Osteocyte (in vitro differentiated cells): ENCODE results near the gene FAM135A. TPM values are rescaled to one million over a fixed set of nuclear protein-coding genes. Genes with fewer than 3 reads are reported as not detected.
A peak's percentile ranks its signal among the peaks of the same experiment; 100 is the strongest.

Experiments used
- DNase-seq: peaks from one replicate; pipeline ENCODE4 v3.0.0; 2021; ENCODE audit warnings: mixed read lengths; ENCODE audit not compliant: unreplicated experiment; ENCODE audit errors: extremely low spot score
- H3K27ac Mint-ChIP-seq: one replicate; pipeline ENCODE4 v1.8.0; 2021; ENCODE audit warnings: mild to moderate bottlenecking, mixed read lengths; ENCODE audit not compliant: unreplicated experiment
- H3K27me3 Mint-ChIP-seq: one replicate; pipeline ENCODE4 v1.8.0; 2021; ENCODE audit warnings: mixed read lengths; ENCODE audit not compliant: unreplicated experiment
- H3K36me3 Mint-ChIP-seq: one replicate; pipeline ENCODE4 v1.8.0; 2021; ENCODE audit warnings: mixed read lengths; ENCODE audit not compliant: unreplicated experiment
- H3K4me1 Mint-ChIP-seq: one replicate; pipeline ENCODE4 v1.8.0; 2021; ENCODE audit warnings: mixed read lengths; ENCODE audit not compliant: unreplicated experiment
- H3K4me3 Mint-ChIP-seq: one replicate; pipeline ENCODE4 v1.8.0; 2021; ENCODE audit warnings: mild to moderate bottlenecking, moderate library complexity, mixed read lengths; ENCODE audit not compliant: unreplicated experiment
- H3K9me3 Mint-ChIP-seq: one replicate; pipeline ENCODE4 v1.8.0; 2021; ENCODE audit warnings: mixed read lengths; ENCODE audit not compliant: unreplicated experiment
- total RNA-seq: library from RNA; stranded (reverse); gene quantifications from 2 replicates; pipeline ENCODE4 v1.2.1, GENCODE V29; 2021
- TF ChIP-seq, protein P1 (sequence below): fragments of 200-600 bp; sonication (generic); IDR thresholded peaks from 2 replicates; pipeline ENCODE4 v1.5.0; 2021; ENCODE audit warnings: antibody characterized with exemption, mild to moderate bottlenecking, moderate library complexity

The FAM135A gene
- total RNA-seq, 1 donor from 2014 or later: 16.5 TPM

- peak overlapping the region; percentile 92 for H3K4me3 Mint-ChIP-seq
- H3K4me1 Mint-ChIP-seq: peaks cover 18% of the 10 kb centered on the region
- TF ChIP-seq, protein P1, sequence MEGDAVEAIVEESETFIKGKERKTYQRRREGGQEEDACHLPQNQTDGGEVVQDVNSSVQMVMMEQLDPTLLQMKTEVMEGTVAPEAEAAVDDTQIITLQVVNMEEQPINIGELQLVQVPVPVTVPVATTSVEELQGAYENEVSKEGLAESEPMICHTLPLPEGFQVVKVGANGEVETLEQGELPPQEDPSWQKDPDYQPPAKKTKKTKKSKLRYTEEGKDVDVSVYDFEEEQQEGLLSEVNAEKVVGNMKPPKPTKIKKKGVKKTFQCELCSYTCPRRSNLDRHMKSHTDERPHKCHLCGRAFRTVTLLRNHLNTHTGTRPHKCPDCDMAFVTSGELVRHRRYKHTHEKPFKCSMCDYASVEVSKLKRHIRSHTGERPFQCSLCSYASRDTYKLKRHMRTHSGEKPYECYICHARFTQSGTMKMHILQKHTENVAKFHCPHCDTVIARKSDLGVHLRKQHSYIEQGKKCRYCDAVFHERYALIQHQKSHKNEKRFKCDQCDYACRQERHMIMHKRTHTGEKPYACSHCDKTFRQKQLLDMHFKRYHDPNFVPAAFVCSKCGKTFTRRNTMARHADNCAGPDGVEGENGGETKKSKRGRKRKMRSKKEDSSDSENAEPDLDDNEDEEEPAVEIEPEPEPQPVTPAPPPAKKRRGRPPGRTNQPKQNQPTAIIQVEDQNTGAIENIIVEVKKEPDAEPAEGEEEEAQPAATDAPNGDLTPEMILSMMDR: no peak
- H3K27ac Mint-ChIP-seq: no peak overlapping the region
- peaks cover 9% of the 10 kb centered on the region for H3K36me3 Mint-ChIP-seq
- no peak for DNase-seq
- peaks cover 6% of the 10 kb centered on the region for H3K27me3 Mint-ChIP-seq
- H3K9me3 Mint-ChIP-seq: no peaks in the 10 kb centered on the region
These were observed 1.5 kb downstream of the FAM135A start for GRCh38 chr6:70414813-70415212.

GRCh38 chr6:70415247-70415646 is 1.9 kb downstream of the FAM135A start:
- Mint-ChIP-seq H3K4me3 (peak overlapping the region; percentile 35), H3K27ac (no peak overlapping the region), H3K27me3 (peaks cover 2% of the 10 kb centered on the region), H3K9me3 (no peaks in the 10 kb centered on the region), H3K4me1 (peaks cover 18% of the 10 kb centered on the region), H3K36me3 (peaks cover 9% of the 10 kb centered on the region)
- DNase-seq: no peak
- TF ChIP-seq, protein P1: no peak

DNA sequence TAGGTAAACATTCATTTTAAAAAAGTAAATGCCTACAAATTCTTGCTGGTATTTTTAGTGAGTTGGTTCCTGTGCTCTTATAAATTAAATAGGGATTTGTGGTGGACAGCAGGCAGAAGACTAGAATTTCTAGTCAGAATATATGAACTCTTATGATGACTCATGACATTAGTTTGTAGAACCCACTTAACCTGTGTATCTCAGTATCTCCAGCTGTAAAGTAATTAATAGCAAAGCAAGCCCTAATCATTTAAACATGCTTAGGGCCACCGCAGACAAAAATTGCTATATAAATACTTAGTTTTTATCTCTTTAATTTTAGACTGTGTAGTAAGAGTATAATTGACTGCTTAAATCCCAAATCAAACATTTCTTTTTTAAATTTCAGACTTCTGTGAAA is 2.4 kb downstream of the FAM135A start:
- peaks cover 18% of the 10 kb centered on the region for H3K4me1 Mint-ChIP-seq
- no peaks in the 10 kb centered on the region for H3K9me3 Mint-ChIP-seq
- H3K27me3 Mint-ChIP-seq: no peaks in the 10 kb centered on the region
- no peak overlapping the region for H3K4me3 Mint-ChIP-seq
- DNase-seq: no peak
- H3K27ac Mint-ChIP-seq: no peak overlapping the region
- TF ChIP-seq, protein P1: no peak
- H3K36me3 Mint-ChIP-seq: peaks cover 9% of the 10 kb centered on the region

DNA sequence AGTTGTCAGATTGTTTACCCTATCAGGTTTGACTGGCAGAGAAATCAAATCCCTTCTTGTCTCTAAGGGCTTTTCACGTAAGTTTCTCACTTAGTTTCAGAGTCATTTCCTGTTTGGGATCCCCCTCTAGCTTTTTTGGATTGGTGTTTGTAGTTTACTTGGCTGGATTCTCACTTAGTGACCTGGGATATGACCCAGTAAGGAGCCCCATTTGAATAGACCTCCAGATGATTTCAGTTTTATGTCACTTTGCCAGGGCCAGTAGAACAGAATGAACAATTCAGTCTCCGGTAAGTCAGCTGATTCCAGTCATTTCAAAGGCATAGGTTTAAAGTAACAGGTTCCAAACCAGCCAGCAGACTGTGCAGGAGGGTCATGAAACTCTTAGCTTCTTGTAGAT is 8.2 kb downstream of the FAM135A start:
- no peak overlapping the region for H3K4me3 Mint-ChIP-seq
- H3K9me3 Mint-ChIP-seq: no peaks in the 10 kb centered on the region
- peaks cover 24% of the 10 kb centered on the region for H3K36me3 Mint-ChIP-seq
- no peaks in the 10 kb centered on the region for H3K4me1 Mint-ChIP-seq
- H3K27ac Mint-ChIP-seq: no peak overlapping the region
- TF ChIP-seq, protein P1: no peak
- H3K27me3 Mint-ChIP-seq: no peaks in the 10 kb centered on the region
- no peak for DNase-seq

GRCh38 chr6:70423189-70424134 is 10.2 kb downstream of the FAM135A start:
- H3K27me3 Mint-ChIP-seq: no peaks in the 10 kb centered on the region
- H3K4me3 Mint-ChIP-seq: no peak overlapping the region
- H3K4me1 Mint-ChIP-seq: no peaks in the 10 kb centered on the region
- DNase-seq: no peak
- TF ChIP-seq, protein P1: no peak
- H3K9me3 Mint-ChIP-seq: no peaks in the 10 kb centered on the region
- H3K27ac Mint-ChIP-seq: no peak overlapping the region
- H3K36me3 Mint-ChIP-seq: peaks cover 26% of the 10 kb centered on the region
